Measurements from ENCODE around the gene ZBTB16.

GRCh38 chr11:114106986-114107385 is 47.5 kb downstream of the ZBTB16 start:
- no peak for TF ChIP-seq CTCF (IDR thresholded peaks at IDR 0.05; ENCODE audit: borderline replicate concordance, extremely low read depth, low read length, poor library complexity, severe bottlenecking)
- TF ChIP-seq EZH2 (IDR thresholded peaks at IDR 0.05; ENCODE audit: borderline replicate concordance, low read depth, low read length, severe bottlenecking): no peak

Measured in DND-41 (cell line).